GM19438 (cell line): ENCODE measurements around the gene SDR39U1.

ENCODE experiments used
- ATAC-seq: cut with Tn5 transposase; IDR thresholded peaks from one replicate; pipeline ENCODE4 v1.9.1; 2021; ENCODE audit warnings: low read depth; ENCODE audit not compliant: unreplicated experiment

The SDR39U1 gene

GRCh38 chr14:24414077-24414476 is 28.5 kb downstream of the SDR39U1 start:
- ATAC-seq = no peak

GRCh38 chr14:24411443-24412389 is 30.9 kb downstream of the SDR39U1 start:
- ATAC-seq = no peak

GRCh38 chr14:24409956-24410355 is 32.6 kb downstream of the SDR39U1 start:
- no peak for ATAC-seq

GRCh38 chr14:24409192-24409591 is 33.4 kb downstream of the SDR39U1 start:
- no peak for ATAC-seq

- ATAC-seq = no peak
These were observed 33.8 kb downstream of the SDR39U1 start for GRCh38 chr14:24408764-24409163.

GRCh38 chr14:24407608-24408325 is 34.8 kb downstream of the SDR39U1 start:
- ATAC-seq = no peak

GRCh38 chr14:24406416-24406815 is 36.2 kb downstream of the SDR39U1 start:
- no peak for ATAC-seq

GRCh38 chr14:24404814-24405213 is 37.8 kb downstream of the SDR39U1 start:
- ATAC-seq = no peak

GRCh38 chr14:24403294-24403998 is 39.1 kb downstream of the SDR39U1 start:
- no peak for ATAC-seq

GRCh38 chr14:24401810-24402702 is 40.5 kb downstream of the SDR39U1 start:
- no peak for ATAC-seq

GRCh38 chr14:24399999-24400718 is 42.4 kb downstream of the SDR39U1 start:
- no peak for ATAC-seq

- ATAC-seq = no peak
These were observed 43.1 kb downstream of the SDR39U1 start for GRCh38 chr14:24399447-24399822.

- ATAC-seq = no peak
These were observed 43.7 kb downstream of the SDR39U1 start, which contains the start of gene NYNRIN for GRCh38 chr14:24398653-24399446. Gene NYNRIN (plus strand): TSS chr14:24399003. CDS start chr14:24399247, 244 bp downstream.

- no peak for ATAC-seq
These were observed 44.3 kb downstream of the SDR39U1 start for GRCh38 chr14:24398293-24398652.

GRCh38 chr14:24397639-24398292 is 44.8 kb downstream of the SDR39U1 start:
- no peak for ATAC-seq

- ATAC-seq = no peak
These were observed 46.7 kb downstream of the SDR39U1 start for GRCh38 chr14:24395609-24396582.

GRCh38 chr14:24394275-24394674 is 48.3 kb downstream of the SDR39U1 start:
- ATAC-seq = no peak
